WTC11 (cell line): ENCODE data around the gene KRTAP5-9.
"Not testable (repeated sequence)": the region's sequence is repeated elsewhere in the genome, so short reads cannot be mapped to it uniquely, and the experiment has no call there.

Experiments
- ATF1 ChIP-seq: sonication (generic); formaldehyde crosslinking; IDR thresholded peaks from 2 replicates; pipeline ENCODE4 v1.8.1; 2023; ENCODE audit warnings: mild to moderate bottlenecking, moderate library complexity, missing genetic modification reagents
- FOXJ3 ChIP-seq: sonication (generic); formaldehyde crosslinking; IDR thresholded peaks from 2 replicates; pipeline ENCODE4 v1.9.0; 2021; ENCODE audit warnings: missing genetic modification reagents, mild to moderate bottlenecking, borderline replicate concordance
- MXD4 ChIP-seq: fragments of 250-450 bp; sonication (Bioruptor Pico); IDR thresholded peaks from 2 replicates; pipeline ENCODE4 v1.8.0; 2021; ENCODE audit warnings: mild to moderate bottlenecking, moderate library complexity, borderline replicate concordance
- RELA ChIP-seq: sonication (generic); formaldehyde crosslinking; IDR thresholded peaks from 2 replicates; pipeline ENCODE4 v1.8.1; 2022; ENCODE audit warnings: missing genetic modification reagents, mild to moderate bottlenecking, borderline replicate concordance
- RORB ChIP-seq: fragments of 250-450 bp; sonication (Bioruptor Pico); IDR thresholded peaks from 2 replicates; pipeline ENCODE4 v1.9.0; 2021; ENCODE audit warnings: mild to moderate bottlenecking
- SMAD3 ChIP-seq: sonication (generic); formaldehyde crosslinking; IDR thresholded peaks from 2 replicates; pipeline ENCODE4 v1.8.0; 2022; ENCODE audit warnings: missing genetic modification reagents, mild to moderate bottlenecking, borderline replicate concordance
- SP1 ChIP-seq: sonication (generic); formaldehyde crosslinking; conservative IDR thresholded peaks from 2 replicates; pipeline ENCODE4 v1.8.1; 2022; ENCODE audit warnings: missing genetic modification reagents
- TEAD1 ChIP-seq: sonication (generic); formaldehyde crosslinking; IDR thresholded peaks from 2 replicates; pipeline ENCODE4 v1.8.0; 2022; ENCODE audit warnings: mild to moderate bottlenecking, missing genetic modification reagents
- ZNF121 ChIP-seq: sonication (generic); formaldehyde crosslinking; IDR thresholded peaks from 2 replicates; pipeline ENCODE4 v1.8.0; 2023; ENCODE audit warnings: missing genetic modification reagents
- ZNF232 ChIP-seq: sonication (generic); formaldehyde crosslinking; IDR thresholded peaks from 2 replicates; pipeline ENCODE4 v1.8.0; 2022; ENCODE audit warnings: mild to moderate bottlenecking, missing genetic modification reagents
- TF ChIP-seq, protein P1 (sequence below): fragments of 200-600 bp; IDR thresholded peaks from 2 replicates; pipeline ENCODE4 v1.8.0; 2022; ENCODE audit warnings: antibody characterized with exemption
- TF ChIP-seq, protein P2 (sequence below): sonication (generic); formaldehyde crosslinking; IDR thresholded peaks from 2 replicates; pipeline ENCODE4 v1.8.1; 2022; ENCODE audit warnings: low read depth, missing genetic modification reagents, borderline replicate concordance
- TF ChIP-seq, protein P3 (sequence below): sonication (generic); formaldehyde crosslinking; IDR thresholded peaks from 2 replicates; pipeline ENCODE4 v1.8.1; 2023; ENCODE audit warnings: mild to moderate bottlenecking, missing genetic modification reagents, moderate library complexity

DNA sequence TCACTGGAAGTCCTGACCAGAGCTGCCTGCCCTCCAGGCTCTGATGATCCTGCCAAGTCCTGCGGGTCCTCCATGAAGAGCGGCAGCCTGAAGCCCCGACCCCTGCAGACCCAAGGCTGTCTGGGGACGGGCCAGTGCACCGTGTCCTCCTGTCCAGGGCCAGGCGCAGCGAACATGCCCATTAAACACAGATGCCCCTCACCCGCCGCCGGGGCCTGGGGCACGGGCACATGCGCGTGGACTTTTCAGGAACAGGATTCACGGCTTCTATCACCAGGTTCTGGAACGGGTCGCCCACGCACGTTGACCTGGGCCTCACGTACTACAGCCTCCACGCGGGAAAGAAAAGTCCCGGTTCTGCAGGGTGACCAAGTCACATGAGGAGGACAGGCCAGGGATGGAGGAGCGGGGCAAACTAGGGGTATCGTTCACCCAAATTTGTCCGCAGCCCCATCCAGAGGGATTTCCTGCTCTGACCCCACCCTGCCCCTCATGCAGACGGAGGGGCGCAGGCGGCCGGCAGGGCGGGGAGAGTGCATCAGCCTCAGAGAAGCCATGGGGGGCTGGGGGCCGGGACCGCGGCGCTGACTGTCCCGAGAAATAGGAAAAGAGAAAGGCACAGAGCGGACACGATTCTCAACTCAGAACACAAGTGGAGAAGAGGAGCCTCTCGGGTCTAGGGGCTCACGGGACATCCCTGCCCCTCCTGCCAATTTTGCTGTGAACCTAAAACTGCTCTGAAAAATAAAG lies 23.1 kb downstream of the KRTAP5-9 start:
- TF ChIP-seq, protein P1, sequence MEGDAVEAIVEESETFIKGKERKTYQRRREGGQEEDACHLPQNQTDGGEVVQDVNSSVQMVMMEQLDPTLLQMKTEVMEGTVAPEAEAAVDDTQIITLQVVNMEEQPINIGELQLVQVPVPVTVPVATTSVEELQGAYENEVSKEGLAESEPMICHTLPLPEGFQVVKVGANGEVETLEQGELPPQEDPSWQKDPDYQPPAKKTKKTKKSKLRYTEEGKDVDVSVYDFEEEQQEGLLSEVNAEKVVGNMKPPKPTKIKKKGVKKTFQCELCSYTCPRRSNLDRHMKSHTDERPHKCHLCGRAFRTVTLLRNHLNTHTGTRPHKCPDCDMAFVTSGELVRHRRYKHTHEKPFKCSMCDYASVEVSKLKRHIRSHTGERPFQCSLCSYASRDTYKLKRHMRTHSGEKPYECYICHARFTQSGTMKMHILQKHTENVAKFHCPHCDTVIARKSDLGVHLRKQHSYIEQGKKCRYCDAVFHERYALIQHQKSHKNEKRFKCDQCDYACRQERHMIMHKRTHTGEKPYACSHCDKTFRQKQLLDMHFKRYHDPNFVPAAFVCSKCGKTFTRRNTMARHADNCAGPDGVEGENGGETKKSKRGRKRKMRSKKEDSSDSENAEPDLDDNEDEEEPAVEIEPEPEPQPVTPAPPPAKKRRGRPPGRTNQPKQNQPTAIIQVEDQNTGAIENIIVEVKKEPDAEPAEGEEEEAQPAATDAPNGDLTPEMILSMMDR, result not testable (repeated sequence)
- not testable (repeated sequence) for TF ChIP-seq MXD4 (CRISPR knock-in tag); FOXJ3 (CRISPR knock-in tag); ZNF121 (CRISPR knock-in tag); ATF1 (CRISPR knock-in tag); SP1; SMAD3 (CRISPR knock-in tag); RELA; RORB (CRISPR knock-in tag); TEAD1 (CRISPR knock-in tag); ZNF232 (CRISPR knock-in tag)
- TF ChIP-seq, protein P2, sequence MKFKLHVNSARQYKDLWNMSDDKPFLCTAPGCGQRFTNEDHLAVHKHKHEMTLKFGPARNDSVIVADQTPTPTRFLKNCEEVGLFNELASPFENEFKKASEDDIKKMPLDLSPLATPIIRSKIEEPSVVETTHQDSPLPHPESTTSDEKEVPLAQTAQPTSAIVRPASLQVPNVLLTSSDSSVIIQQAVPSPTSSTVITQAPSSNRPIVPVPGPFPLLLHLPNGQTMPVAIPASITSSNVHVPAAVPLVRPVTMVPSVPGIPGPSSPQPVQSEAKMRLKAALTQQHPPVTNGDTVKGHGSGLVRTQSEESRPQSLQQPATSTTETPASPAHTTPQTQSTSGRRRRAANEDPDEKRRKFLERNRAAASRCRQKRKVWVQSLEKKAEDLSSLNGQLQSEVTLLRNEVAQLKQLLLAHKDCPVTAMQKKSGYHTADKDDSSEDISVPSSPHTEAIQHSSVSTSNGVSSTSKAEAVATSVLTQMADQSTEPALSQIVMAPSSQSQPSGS, result not testable (repeated sequence)
- TF ChIP-seq, protein P3, sequence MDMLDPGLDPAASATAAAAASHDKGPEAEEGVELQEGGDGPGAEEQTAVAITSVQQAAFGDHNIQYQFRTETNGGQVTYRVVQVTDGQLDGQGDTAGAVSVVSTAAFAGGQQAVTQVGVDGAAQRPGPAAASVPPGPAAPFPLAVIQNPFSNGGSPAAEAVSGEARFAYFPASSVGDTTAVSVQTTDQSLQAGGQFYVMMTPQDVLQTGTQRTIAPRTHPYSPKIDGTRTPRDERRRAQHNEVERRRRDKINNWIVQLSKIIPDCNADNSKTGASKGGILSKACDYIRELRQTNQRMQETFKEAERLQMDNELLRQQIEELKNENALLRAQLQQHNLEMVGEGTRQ, result not testable (repeated sequence)
